ENCODE results near the gene DLG1. TPM values are rescaled to one million over a fixed set of nuclear protein-coding genes. Genes with fewer than 3 reads are reported as not detected.

Gene DLG1
- total and polyA plus RNA-seq, 9 of the 15 experiments (the other 6 are each of a cell fraction or from before 2014, with no cell fraction given) = 9.4 to 63.5 (median 43.6) TPM

GRCh38 chr3:197281849-197282248 lies 16.6 kb downstream of the DLG1 start:
- WGBS (ENCODE audit: insufficient coverage, low coverage, missing lambda C conversion rate) = 100% methylated on average over 1 of the region's 1 CpG
- CTCF ChIA-PET (ENCODE audit: low intra/inter-chr PET ratio) = interaction anchor here (1.2 kb wide), 1 partner anchor 12 kb away, joined by 3 read pairs; no protein-coding TSS in a partner anchor
- no peak for TF ChIP-seq NR3C1 (CRISPR knock-in tag; IDR thresholded peaks at IDR 0.05)
- no peak for TF ChIP-seq ZNF445 (CRISPR knock-in tag; IDR thresholded peaks at IDR 0.05; ENCODE audit: low read depth)
- no peak for TF ChIP-seq EWSR1 (IDR thresholded peaks at IDR 0.05; ENCODE audit: borderline replicate concordance, low read depth, partially characterized antibody)
- no peak for TF ChIP-seq HES1 (IDR thresholded peaks at IDR 0.05; ENCODE audit: low read depth)
- TF ChIP-seq ZNF184 (CRISPR knock-in tag; IDR thresholded peaks at IDR 0.05) = no peak
- no peak for TF ChIP-seq NONO (IDR thresholded peaks at IDR 0.05; ENCODE audit: low read depth in 2 of 2, low read length in 1 of 2)
- TF ChIP-seq KAT8 (IDR thresholded peaks at IDR 0.05; ENCODE audit: low read depth) = no peak
- no peak for TF ChIP-seq KAT7 (CRISPR knock-in tag; IDR thresholded peaks at IDR 0.05; ENCODE audit: borderline replicate concordance)
- no peak for TF ChIP-seq KLF10 (CRISPR knock-in tag; IDR thresholded peaks at IDR 0.05)
- TF ChIP-seq ZNF311 (CRISPR knock-in tag; IDR thresholded peaks at IDR 0.05) = no peak
- no peak for TF ChIP-seq ARID1B (IDR thresholded peaks at IDR 0.05)
- no peak for TF ChIP-seq SFPQ (IDR thresholded peaks at IDR 0.05; ENCODE audit: low read depth, low read length)
- no peak for TF ChIP-seq ZNF408 (CRISPR knock-in tag; IDR thresholded peaks at IDR 0.05; ENCODE audit: low read depth)
- TF ChIP-seq HNRNPLL (IDR thresholded peaks at IDR 0.05; ENCODE audit: low read depth, low read length, poor library complexity, severe bottlenecking) = no peak
- TF ChIP-seq RNF2 (IDR thresholded peaks at IDR 0.05) = no peak
- TF ChIP-seq MEF2D (tag; conservative IDR thresholded peaks at IDR 0.05; ENCODE audit: low read depth) = no peak
- TF ChIP-seq PTBP1 (IDR thresholded peaks at IDR 0.05; ENCODE audit: low read depth, low read length) = no peak
- TF ChIP-seq ZNF165 (CRISPR knock-in tag; IDR thresholded peaks at IDR 0.05; ENCODE audit: borderline replicate concordance) = no peak
- POLR2A ChIA-PET = no interaction called here
- Histone ChIP-seq H3K27me3 (ENCODE audit: control insufficient read depth in 2 of 2, insufficient read depth in 2 of 2, low read length in 2 of 2) (no peaks in the 10 kb centered on the region), H3K4me3 (no peak overlapping the region), H3K36me3 (ENCODE audit: control insufficient read depth, insufficient read depth, low read length) (peaks cover 78% of the 10 kb centered on the region), H3K9ac (ENCODE audit: insufficient read depth in 1 of 2, low read depth in 2 of 2, low read length in 2 of 2) (no peak overlapping the region), H2AFZ (ENCODE audit: low read depth, low read length) (no peak overlapping the region), H3K9me3 (replicated peaks; ENCODE audit: control insufficient read depth, insufficient read depth, low read depth, low read length) (no peaks in the 10 kb centered on the region), H3K4me1 (replicated peaks in 1 of 2; ENCODE audit: control insufficient read depth in 2 of 2, insufficient read depth in 2 of 2, low read length in 2 of 2) (no peaks in the 10 kb centered on the region), H3K27ac (ENCODE audit: extremely low read depth, low read depth, low read length) (no peak overlapping the region), H3K79me2 (ENCODE audit: control insufficient read depth, insufficient read depth, low read length) (peaks cover 47% of the 10 kb centered on the region), H3K4me2 (ENCODE audit: insufficient read depth, low read length) (no peak overlapping the region), H3K9me1 (ENCODE audit: control insufficient read depth, insufficient read depth, low read length) (no peaks in the 10 kb centered on the region), H4K20me1 (replicated peaks; ENCODE audit: control insufficient read depth, insufficient read depth, low read length) (no peaks in the 10 kb centered on the region)
- ATAC-seq (no peak), FAIRE-seq (no peak), DNase-seq (ENCODE audit: extremely low read depth in 1 of 4, low spot score in 3 of 4) (no peak)
- intact Hi-C loops (cut with micrococcal nuclease) = no loop called here
- in situ Hi-C loops (cut with MboI) = no loop called here
- no TSS peak for BruUV-seq (replicated peaks)
